GM23248 (cell line): ENCODE measurements around the gene TMEM151A.

Experiments
- EZH2 ChIP-seq: fragments of 200-600 bp; sonication (generic); IDR thresholded peaks from 2 replicates; pipeline ENCODE4 v1.6.1; 2018; ENCODE audit warnings: antibody characterized with exemption, mild to moderate bottlenecking; ENCODE audit not compliant: insufficient read depth, poor library complexity, severe bottlenecking
- EZH2phosphoT487 ChIP-seq: fragments of 200-600 bp; sonication (generic); IDR thresholded peaks from 2 replicates; pipeline ENCODE4 v1.6.1; 2018; ENCODE audit warnings: antibody characterized with exemption, moderate library complexity, mild to moderate bottlenecking, low read depth; ENCODE audit not compliant: insufficient read depth

- TF ChIP-seq EZH2 (no peak), EZH2phosphoT487 (no peak)
Observed at GRCh38 chr11:66285250-66285947, 6.3 kb upstream of the TMEM151A start.
